Stimulated activated naive B cell treated with anti-CD40 and anti-IgM and Interleukin-4, amounts not matched to agents 10 μg/mL and 1 μg/mL and 100 μg/mL, for 72 hours (primary cell): ENCODE data around the gene ASB5.
"Not testable (repeated sequence)": the region's sequence is repeated elsewhere in the genome, so short reads cannot be mapped to it uniquely, and the experiment has no call there.

Source experiments
- ATAC-seq, 2 donors: fragments of 150-1000 bp; cut with Tn5 transposase; replicated peaks; 2 replicates each; pipeline ENCODE4 v1.10.0; 2021; ENCODE audit warnings: moderate library complexity in 1 of 2
- DNase-seq: peaks from one replicate; pipeline ENCODE4 v3.0.0; 2021
- H3K27ac Mint-ChIP-seq: one replicate; pipeline ENCODE4 v1.8.0; 2022; ENCODE audit warnings: mild to moderate bottlenecking, mixed read lengths
- H3K27me3 Mint-ChIP-seq, 2 donors: one replicate each; pipeline ENCODE4 v1.8.0; 2022; ENCODE audit warnings: mixed read lengths in 2 of 2
- H3K36me3 Mint-ChIP-seq, 2 donors: one replicate each; pipeline ENCODE4 v1.8.0; 2022; ENCODE audit warnings: mixed read lengths in 2 of 2, mild to moderate bottlenecking in 1 of 2
- H3K4me1 Mint-ChIP-seq, 2 donors: one replicate each; pipeline ENCODE4 v1.8.0; 2022; ENCODE audit warnings: mixed read lengths in 2 of 2, mild to moderate bottlenecking in 1 of 2
- H3K4me3 Mint-ChIP-seq, 2 donors: one replicate each; pipeline ENCODE4 v1.8.0; 2022; ENCODE audit warnings: mild to moderate bottlenecking in 2 of 2, mixed read lengths in 2 of 2, moderate library complexity in 1 of 2
- H3K9me3 Mint-ChIP-seq, 2 donors: one replicate each; pipeline ENCODE4 v1.8.0; 2022; ENCODE audit warnings: mixed read lengths in 2 of 2, mild to moderate bottlenecking in 1 of 2

The ASB5 gene

GRCh38 chr4:176268963-176269362 is at the start of gene ASB5:
TSS of gene ASB5 (minus strand) at chr4:176269222. CDS start at chr4:176269108, 114 bp downstream.
- no peak for DNase-seq
- Mint-ChIP-seq H3K4me3 (no peak within 1 kb of the TSS), H3K36me3 (no peaks in the 10 kb centered on the region), H3K27ac (no peak within 1 kb of the TSS), H3K27me3 (peaks cover 0 to 5% of the 10 kb centered on the region in 2 donors), H3K9me3 (no peaks in the 10 kb centered on the region), H3K4me1 (no peaks in the 10 kb centered on the region)
- no peak for ATAC-seq

- H3K36me3 Mint-ChIP-seq: no peaks in the 10 kb centered on the region
- peaks cover 5 to 12% of the 10 kb centered on the region in 2 donors for H3K27me3 Mint-ChIP-seq
- H3K9me3 Mint-ChIP-seq: no peaks in the 10 kb centered on the region
- DNase-seq: no peak
- H3K4me1 Mint-ChIP-seq: peaks cover 0 to 9% of the 10 kb centered on the region in 2 donors
- no peak overlapping the region for H3K27ac Mint-ChIP-seq
- ATAC-seq: no peak
- H3K4me3 Mint-ChIP-seq: no peak overlapping the region
Observed at GRCh38 chr4:176313596-176314336, 44.7 kb upstream of the ASB5 start.

GRCh38 chr4:176309772-176310171 is 40.8 kb upstream of the ASB5 start:
- H3K4me1 Mint-ChIP-seq: no peaks in the 10 kb centered on the region
- H3K27ac Mint-ChIP-seq: no peak overlapping the region
- ATAC-seq (peak; percentile 45 to 55), DNase-seq (no peak)
- H3K9me3 Mint-ChIP-seq: no peaks in the 10 kb centered on the region
- H3K27me3 Mint-ChIP-seq: peaks cover 16 to 25% of the 10 kb centered on the region in 2 donors
- H3K4me3 Mint-ChIP-seq: no peak overlapping the region
- no peaks in the 10 kb centered on the region for H3K36me3 Mint-ChIP-seq

GRCh38 chr4:176309046-176309445 is 40.0 kb upstream of the ASB5 start:
- peaks cover 21 to 25% of the 10 kb centered on the region in 2 donors for H3K27me3 Mint-ChIP-seq
- no peak overlapping the region for H3K27ac Mint-ChIP-seq
- DNase-seq (no peak), ATAC-seq (peak; percentile 68 to 69)
- no peaks in the 10 kb centered on the region for H3K4me1 Mint-ChIP-seq
- no peaks in the 10 kb centered on the region for H3K36me3 Mint-ChIP-seq
- H3K4me3 Mint-ChIP-seq: no peak overlapping the region
- no peaks in the 10 kb centered on the region for H3K9me3 Mint-ChIP-seq

- Mint-ChIP-seq H3K27me3 (peaks cover 25 to 31% of the 10 kb centered on the region in 2 donors), H3K4me1 (no peaks in the 10 kb centered on the region), H3K4me3 (no peak overlapping the region), H3K9me3 (no peaks in the 10 kb centered on the region), H3K27ac (no peak overlapping the region), H3K36me3 (no peaks in the 10 kb centered on the region)
- DNase-seq (no peak), ATAC-seq (no peak)
Observed at GRCh38 chr4:176308441-176308840, 39.4 kb upstream of the ASB5 start.

- no peaks in the 10 kb centered on the region for H3K9me3 Mint-ChIP-seq
- DNase-seq (no peak), ATAC-seq (no peak)
- no peaks in the 10 kb centered on the region for H3K36me3 Mint-ChIP-seq
- no peaks in the 10 kb centered on the region for H3K4me1 Mint-ChIP-seq
- no peak overlapping the region for H3K27ac Mint-ChIP-seq
- H3K4me3 Mint-ChIP-seq: no peak overlapping the region
- H3K27me3 Mint-ChIP-seq: peaks cover 25 to 32% of the 10 kb centered on the region in 2 donors
Observed at GRCh38 chr4:176307666-176307930, 38.6 kb upstream of the ASB5 start.

GRCh38 chr4:176306837-176307665 is 38.0 kb upstream of the ASB5 start:
- Mint-ChIP-seq H3K9me3 (no peaks in the 10 kb centered on the region), H3K36me3 (no peaks in the 10 kb centered on the region), H3K4me1 (no peaks in the 10 kb centered on the region), H3K27me3 (peaks cover 25 to 32% of the 10 kb centered on the region in 2 donors), H3K4me3 (no peak overlapping the region), H3K27ac (no peak overlapping the region)
- ATAC-seq (no peak), DNase-seq (no peak)

- H3K36me3 Mint-ChIP-seq: no peaks in the 10 kb centered on the region
- no peak overlapping the region for H3K4me3 Mint-ChIP-seq
- H3K9me3 Mint-ChIP-seq: no peaks in the 10 kb centered on the region
- H3K27ac Mint-ChIP-seq: no peak overlapping the region
- H3K4me1 Mint-ChIP-seq: no peaks in the 10 kb centered on the region
- ATAC-seq: no peak
- DNase-seq: no peak
- peaks cover 20 to 22% of the 10 kb centered on the region in 2 donors for H3K27me3 Mint-ChIP-seq
Observed at GRCh38 chr4:176303938-176304337, 34.9 kb upstream of the ASB5 start.

GRCh38 chr4:176302283-176303275 is 33.6 kb upstream of the ASB5 start:
- ATAC-seq (no peak), DNase-seq (no peak)
- Mint-ChIP-seq H3K4me3 (no peak overlapping the region), H3K4me1 (no peaks in the 10 kb centered on the region), H3K9me3 (no peaks in the 10 kb centered on the region), H3K36me3 (no peaks in the 10 kb centered on the region), H3K27ac (no peak overlapping the region), H3K27me3 (peaks cover 19% of the 10 kb centered on the region in 2 donors)

- H3K4me3 Mint-ChIP-seq: no peak overlapping the region
- H3K4me1 Mint-ChIP-seq: no peaks in the 10 kb centered on the region
- H3K36me3 Mint-ChIP-seq: no peaks in the 10 kb centered on the region
- no peak for ATAC-seq
- H3K27me3 Mint-ChIP-seq: peaks cover 13 to 14% of the 10 kb centered on the region in 2 donors
- DNase-seq: no peak
- no peaks in the 10 kb centered on the region for H3K9me3 Mint-ChIP-seq
- H3K27ac Mint-ChIP-seq: no peak overlapping the region
Observed at GRCh38 chr4:176300565-176300964, 31.5 kb upstream of the ASB5 start.

- no peak for DNase-seq
- peaks cover 9 to 10% of the 10 kb centered on the region in 2 donors for H3K27me3 Mint-ChIP-seq
- no peak for ATAC-seq
- no peaks in the 10 kb centered on the region for H3K9me3 Mint-ChIP-seq
- H3K4me3 Mint-ChIP-seq: no peak overlapping the region
- no peaks in the 10 kb centered on the region for H3K36me3 Mint-ChIP-seq
- H3K27ac Mint-ChIP-seq: no peak overlapping the region
- no peaks in the 10 kb centered on the region for H3K4me1 Mint-ChIP-seq
Observed at GRCh38 chr4:176300036-176300435, 31.0 kb upstream of the ASB5 start.

- no peaks in the 10 kb centered on the region for H3K4me1 Mint-ChIP-seq
- no peaks in the 10 kb centered on the region for H3K36me3 Mint-ChIP-seq
- ATAC-seq (no peak), DNase-seq (no peak)
- H3K9me3 Mint-ChIP-seq: no peaks in the 10 kb centered on the region
- peaks cover 1 to 3% of the 10 kb centered on the region in 2 donors for H3K27me3 Mint-ChIP-seq
- H3K27ac Mint-ChIP-seq: no peak overlapping the region
- no peak overlapping the region for H3K4me3 Mint-ChIP-seq
Observed at GRCh38 chr4:176298664-176299063, 29.6 kb upstream of the ASB5 start.

- not testable (repeated sequence) for DNase-seq, H3K4me1 Mint-ChIP-seq, H3K4me3 Mint-ChIP-seq, H3K27ac Mint-ChIP-seq, H3K27me3 Mint-ChIP-seq, ATAC-seq, H3K36me3 Mint-ChIP-seq, H3K9me3 Mint-ChIP-seq
Observed at GRCh38 chr4:176295907-176296306, 26.9 kb upstream of the ASB5 start.

- Mint-ChIP-seq H3K27ac (no peak overlapping the region), H3K27me3 (peaks cover 0 to 5% of the 10 kb centered on the region in 2 donors), H3K9me3 (no peaks in the 10 kb centered on the region), H3K4me1 (no peaks in the 10 kb centered on the region), H3K4me3 (no peak overlapping the region), H3K36me3 (no peaks in the 10 kb centered on the region)
- no peak for DNase-seq
- ATAC-seq: no peak
Observed at GRCh38 chr4:176293660-176294059, 24.6 kb upstream of the ASB5 start.
